ENCODE data around the gene IQGAP2. TPM values are rescaled to one million over a fixed set of nuclear protein-coding genes. Genes with fewer than 3 reads are reported as not detected.
"Not testable (repeated sequence)": the region's sequence is repeated elsewhere in the genome, so short reads cannot be mapped to it uniquely, and the experiment has no call there.

IQGAP2 gene
- total RNA-seq, 1 donor from 2014 or later = 7.8 TPM

- no peak for DNase-seq
- intact Hi-C loops (cut with micrococcal nuclease) = no loop called here
- no peak for ATAC-seq
Measured at GRCh38 chr5:76579166-76579937, 176.3 kb downstream of the IQGAP2 start.

GRCh38 chr5:76580981-76581380, 177.9 kb downstream of the IQGAP2 start:
- no peak for ATAC-seq
- intact Hi-C loops (cut with micrococcal nuclease) = no loop called here

GRCh38 chr5:76582230-76583162, 179.4 kb downstream of the IQGAP2 start:
- DNase-seq (no peak), ATAC-seq (peak; percentile 15)
- intact Hi-C loops (cut with micrococcal nuclease) = no loop called here

More at GRCh38 chr5:76580981-76581380, 177.9 kb downstream of the IQGAP2 start:
- no peak for DNase-seq

GRCh38 chr5:76583163-76584047, 180.3 kb downstream of the IQGAP2 start:
- no peak for ATAC-seq

GRCh38 chr5:76585783-76586217, 182.7 kb downstream of the IQGAP2 start:
- ATAC-seq (no peak), DNase-seq (no peak)
- intact Hi-C loops (cut with micrococcal nuclease) = no loop called here

More at GRCh38 chr5:76583163-76584047, 180.3 kb downstream of the IQGAP2 start:
- DNase-seq = no peak
- intact Hi-C loops (cut with micrococcal nuclease) = no loop called here

GRCh38 chr5:76586531-76586930, 183.4 kb downstream of the IQGAP2 start:
- DNase-seq (no peak), ATAC-seq (no peak)
- intact Hi-C loops (cut with micrococcal nuclease) = no loop called here

- no peak for ATAC-seq
- no peak for DNase-seq
- intact Hi-C loops (cut with micrococcal nuclease) = no loop called here
Measured at GRCh38 chr5:76590027-76590426, 186.9 kb downstream of the IQGAP2 start.

- intact Hi-C loops (cut with micrococcal nuclease) = no loop called here
- no peak for ATAC-seq
- DNase-seq = no peak
Measured at GRCh38 chr5:76591366-76591765, 188.3 kb downstream of the IQGAP2 start.

GRCh38 chr5:76592692-76593091, 189.6 kb downstream of the IQGAP2 start:
- no peak for ATAC-seq
- intact Hi-C loops (cut with micrococcal nuclease) = no loop called here
- DNase-seq = no peak

- DNase-seq = no peak
- intact Hi-C loops (cut with micrococcal nuclease) = no loop called here
Measured at GRCh38 chr5:76594107-76594506, 191.0 kb downstream of the IQGAP2 start.

GRCh38 chr5:76595755-76596481, 192.8 kb downstream of the IQGAP2 start:
- no peak for DNase-seq
- intact Hi-C loops (cut with micrococcal nuclease) = no loop called here
- no peak for ATAC-seq

More at GRCh38 chr5:76594107-76594506, 191.0 kb downstream of the IQGAP2 start:
- ATAC-seq = no peak

- ATAC-seq = no peak
- intact Hi-C loops (cut with micrococcal nuclease) = no loop called here
- no peak for DNase-seq
Measured at GRCh38 chr5:76598531-76598930, 195.4 kb downstream of the IQGAP2 start.

- intact Hi-C loops (cut with micrococcal nuclease) = loop anchor here (5.0 kb wide), 1 partner anchor 172 kb away; no protein-coding TSS in a partner anchor
- ATAC-seq = no peak
- DNase-seq = no peak
Measured at GRCh38 chr5:76600716-76601115, 197.6 kb downstream of the IQGAP2 start.

- DNase-seq (no peak), ATAC-seq (peak; percentile 65)
- intact Hi-C loops (cut with micrococcal nuclease) = loop anchor here (5.0 kb wide), 1 partner anchor 171 kb away; no protein-coding TSS in a partner anchor
Measured at GRCh38 chr5:76601470-76601869, 198.4 kb downstream of the IQGAP2 start.

- ATAC-seq (no peak), DNase-seq (no peak)
- intact Hi-C loops (cut with micrococcal nuclease) = loop anchor here (5.0 kb wide), 1 partner anchor 170 kb away; no protein-coding TSS in a partner anchor
Measured at GRCh38 chr5:76602094-76602726, 199.1 kb downstream of the IQGAP2 start.

- intact Hi-C loops (cut with micrococcal nuclease) = loop anchor here (5.0 kb wide), 1 partner anchor 168 kb away; no protein-coding TSS in a partner anchor
- not testable (repeated sequence) for ATAC-seq, DNase-seq
Measured at GRCh38 chr5:76603991-76604390, 200.9 kb downstream of the IQGAP2 start.

GRCh38 chr5:76604838-76605237, 201.8 kb downstream of the IQGAP2 start:
- DNase-seq (no peak), ATAC-seq (no peak)
- intact Hi-C loops (cut with micrococcal nuclease) = loop anchor here (5.0 kb wide), 1 partner anchor 167 kb away; no protein-coding TSS in a partner anchor

GRCh38 chr5:76606701-76607100, 203.6 kb downstream of the IQGAP2 start:
- intact Hi-C loops (cut with micrococcal nuclease) = no loop called here

More at GRCh38 chr5:76606701-76607100, 203.6 kb downstream of the IQGAP2 start:
- ATAC-seq = no peak
- DNase-seq = no peak

Measured in left ventricle myocardium superior (tissue), 1 donor.